GM21423 (cell line): Measurements from ENCODE around the gene CAMTA1.
A peak's percentile ranks its signal among the peaks of the same experiment; 100 is the strongest.

Experiments used
- ATAC-seq: cut with Tn5 transposase; IDR thresholded peaks from one replicate; pipeline ENCODE4 v1.9.1; 2021; ENCODE audit warnings: mild to moderate bottlenecking, moderate library complexity; ENCODE audit not compliant: unreplicated experiment

The CAMTA1 gene

GRCh38 chr1:7528386-7529198 is 743.3 kb downstream of the CAMTA1 start:
- no peak for ATAC-seq

- ATAC-seq = no peak
Observed at GRCh38 chr1:7529917-7530316, 744.7 kb downstream of the CAMTA1 start.

- ATAC-seq = no peak
Observed at GRCh38 chr1:7531562-7532340, 746.5 kb downstream of the CAMTA1 start.

- no peak for ATAC-seq
Observed at GRCh38 chr1:7533006-7533405, 747.8 kb downstream of the CAMTA1 start.

GRCh38 chr1:7534061-7534825 is 749.0 kb downstream of the CAMTA1 start:
- no peak for ATAC-seq

GRCh38 chr1:7535016-7535415 is 749.8 kb downstream of the CAMTA1 start:
- ATAC-seq = no peak

GRCh38 chr1:7535934-7536878 is 751.0 kb downstream of the CAMTA1 start:
- ATAC-seq = no peak

GRCh38 chr1:7536891-7537591 is 751.8 kb downstream of the CAMTA1 start:
- no peak for ATAC-seq

GRCh38 chr1:7538033-7538432 is 752.8 kb downstream of the CAMTA1 start:
- ATAC-seq = no peak

- no peak for ATAC-seq
Observed at GRCh38 chr1:7538849-7539768, 753.9 kb downstream of the CAMTA1 start.

- no peak for ATAC-seq
Observed at GRCh38 chr1:7539769-7540175, 754.5 kb downstream of the CAMTA1 start.

GRCh38 chr1:7540816-7541215 is 755.6 kb downstream of the CAMTA1 start:
- no peak for ATAC-seq

GRCh38 chr1:7541629-7542028 is 756.4 kb downstream of the CAMTA1 start:
- ATAC-seq = no peak

GRCh38 chr1:7543718-7544090 is 758.5 kb downstream of the CAMTA1 start:
- no peak for ATAC-seq

GRCh38 chr1:7549277-7550161 is 764.3 kb downstream of the CAMTA1 start:
- ATAC-seq = peak; percentile 69

- no peak for ATAC-seq
Observed at GRCh38 chr1:7550261-7550865, 765.1 kb downstream of the CAMTA1 start.

GRCh38 chr1:7550981-7551380 is 765.7 kb downstream of the CAMTA1 start:
- no peak for ATAC-seq
